ENCODE measurements around the gene TRAP1.

- TF ChIP-seq CTCF (IDR thresholded peaks at IDR 0.05) (no peak), POLR2A (IDR thresholded peaks at IDR 0.05) (no peak)
These were observed 16.9 kb upstream of the TRAP1 start for GRCh38 chr16:3734084-3734757.
